SK-N-SH (cell line): ENCODE data around the gene CPNE4. TPM values are rescaled to one million over a fixed set of nuclear protein-coding genes. Genes with fewer than 3 reads are reported as not detected.

Source experiments
- CTCF ChIA-PET: fragments of 300-600, 350-600 bp; formaldehyde crosslinking; extraction: SDS; loops from one replicate; lab custom pipeline; 2021; lab: Yijun Ruan, JAX
- POLR2A ChIA-PET: fragments of 350-600 bp; sonication (Branson Sonifier 250); formaldehyde crosslinking; extraction: SDS; loops from one replicate; lab custom pipeline; 2020; ENCODE audit warnings: antibody characterized with exemption, inconsistent platforms; lab: Yijun Ruan, JAX
- DNase-seq: peaks from one replicate; pipeline ENCODE4 v3.0.0; 2012
- H2AFZ ChIP-seq: fragments of 200-600 bp; sonication (generic); 2 replicates; pipeline ENCODE4 v1.8.1; 2016; ENCODE audit warnings: antibody characterized with exemption, mild to moderate bottlenecking, low read depth
- H3F3A ChIP-seq: fragments of 200-600 bp; sonication (generic); replicated peaks from 2 replicates; pipeline ENCODE3; 2016; ENCODE audit warnings: antibody characterized with exemption, mild to moderate bottlenecking; ENCODE audit not compliant: insufficient read depth
- H3K27ac ChIP-seq, 2 experiments: fragments of 200-500 bp in 1 of 2; fragments of 200-600 bp in 1 of 2; sonication (Bioruptor generic) in 1 of 2; sonication (generic), shearing (Covaris generic) in 1 of 2; 2 replicates each; pipeline versions ENCODE4 v1.5.1 to v1.6.1; 2014 to 2016; ENCODE audit warnings: low read depth in 2 of 2, inconsistent platforms in 1 of 2, low read length in 1 of 2, mild to moderate bottlenecking in 1 of 2, mixed read lengths in 1 of 2
- H3K27me3 ChIP-seq: fragments of 200-600 bp; sonication (generic), shearing (Covaris generic); 2 replicates; pipeline ENCODE4 v1.6.1; 2016; ENCODE audit warnings: mixed run types; ENCODE audit not compliant: insufficient read depth
- H3K36me3 ChIP-seq, 2 experiments: fragments of 200-500 bp in 1 of 2; fragments of 200-600 bp in 1 of 2; sonication (Bioruptor generic) in 1 of 2; sonication (generic) in 1 of 2; replicated peaks in 1 of 2; 2 replicates each; pipeline versions ENCODE3 to v1.5.1; 2014 to 2016; ENCODE audit warnings: low read length in 1 of 2, mild to moderate bottlenecking in 1 of 2; ENCODE audit not compliant: insufficient read depth in 2 of 2, control insufficient read depth in 1 of 2
- H3K4me1 ChIP-seq, 2 experiments: fragments of 200-500 bp in 1 of 2; fragments of 200-600 bp in 1 of 2; sonication (Bioruptor generic) in 1 of 2; sonication (generic), shearing (Covaris generic) in 1 of 2; 2 replicates each; pipeline versions ENCODE4 v1.5.1 to v1.6.1; 2014 to 2016; ENCODE audit warnings: low read depth in 1 of 2, low read length in 1 of 2, mixed run types in 1 of 2; ENCODE audit not compliant: insufficient read depth in 2 of 2, control insufficient read depth in 1 of 2
- H3K4me2 ChIP-seq: fragments of 200-600 bp; sonication (generic), shearing (Covaris generic); 2 replicates; pipeline ENCODE4 v1.6.1; 2017; ENCODE audit warnings: mixed run types
- H3K4me3 ChIP-seq, 2 experiments: fragments of 200-500 bp in 1 of 2; fragments of 200-600 bp in 1 of 2; sonication (Bioruptor generic) in 1 of 2; sonication (generic), shearing (Covaris generic) in 1 of 2; 2 replicates each; pipeline versions ENCODE4 v1.5.1 to v1.8.1; 2014 to 2016; ENCODE audit warnings: low read depth in 2 of 2, inconsistent platforms in 1 of 2, low read length in 1 of 2, mild to moderate bottlenecking in 1 of 2, mixed read lengths in 1 of 2, moderate library complexity in 1 of 2
- H3K79me2 ChIP-seq: fragments of 200-600 bp; sonication (generic); 2 replicates; pipeline ENCODE4 v1.8.1; 2017; ENCODE audit warnings: mild to moderate bottlenecking; ENCODE audit not compliant: insufficient read depth
- H3K9ac ChIP-seq: fragments of 200-600 bp; sonication (generic); 2 replicates; pipeline ENCODE4 v1.6.1; 2017; ENCODE audit warnings: mixed run types
- H3K9me2 ChIP-seq: fragments of 200-600 bp; sonication (generic); 2 replicates; pipeline ENCODE4 v1.6.1; 2017; ENCODE audit warnings: mixed run types
- H3K9me3 ChIP-seq: fragments of 200-600 bp; sonication (generic); 2 replicates; pipeline ENCODE4 v1.6.1; 2017; ENCODE audit warnings: mixed run types, mild to moderate bottlenecking, moderate library complexity
- H4K20me1 ChIP-seq: fragments of 200-600 bp; sonication (generic); 2 replicates; pipeline ENCODE4 v1.6.1; 2017; ENCODE audit warnings: mild to moderate bottlenecking, mixed run types; ENCODE audit not compliant: insufficient read depth
- FOXJ3 ChIP-seq: sonication (generic); formaldehyde crosslinking; IDR thresholded peaks from 2 replicates; pipeline ENCODE4 v1.5.1; 2020; ENCODE audit warnings: mild to moderate bottlenecking, missing genetic modification reagents
- GABPA ChIP-seq: IDR thresholded peaks from 2 replicates; pipeline ENCODE4 v1.4.0; 2012; ENCODE audit warnings: low read depth, mild to moderate bottlenecking
- MXI1 ChIP-seq: IDR thresholded peaks from 2 replicates; pipeline ENCODE4 v1.6.1; 2012; ENCODE audit warnings: mild to moderate bottlenecking, low read depth, low read length, improper control_type of control experiment
- POLR2AphosphoS5 ChIP-seq: IDR thresholded peaks from 2 replicates; pipeline ENCODE4 v1.6.1; 2012; ENCODE audit warnings: low read depth, low read length
- REST ChIP-seq: IDR thresholded peaks from 2 replicates; pipeline ENCODE4 v1.6.1; 2012; ENCODE audit warnings: mild to moderate bottlenecking, low read depth, low read length, moderate library complexity
- RFX5 ChIP-seq: IDR thresholded peaks from 2 replicates; pipeline ENCODE4 v1.6.1; 2012; ENCODE audit warnings: mild to moderate bottlenecking, improper control_type of control experiment, low read length
- RXRA ChIP-seq: IDR thresholded peaks from 2 replicates; pipeline ENCODE4 v1.4.0; 2012; ENCODE audit warnings: low read depth, mild to moderate bottlenecking, borderline replicate concordance
- SIN3A ChIP-seq: IDR thresholded peaks from 2 replicates; pipeline ENCODE4 v1.6.1; 2012; ENCODE audit warnings: low read depth, mild to moderate bottlenecking, low read length, moderate library complexity, borderline replicate concordance
- SMC3 ChIP-seq: IDR thresholded peaks from 2 replicates; pipeline ENCODE4 v1.6.1; 2012; ENCODE audit warnings: low read depth, low read length, improper control_type of control experiment
- USF1 ChIP-seq: IDR thresholded peaks from 2 replicates; pipeline ENCODE4 v1.4.0; 2012; ENCODE audit warnings: low read depth, borderline replicate concordance
- USF2 ChIP-seq: fragments of 150-350 bp; IDR thresholded peaks from 2 replicates; pipeline ENCODE4 v1.6.1; 2017; ENCODE audit warnings: antibody characterized with exemption, low read length, low read depth, borderline replicate concordance
- YY1 ChIP-seq: IDR thresholded peaks from 2 replicates; pipeline ENCODE4 v1.4.0; 2012; ENCODE audit warnings: low read depth, mild to moderate bottlenecking
- WGBS: methylation state at CpG from one replicate; pipeline ENCODE4 v1.1.6; 2017; ENCODE audit warnings: low lambda C conversion rate; 5-methylcytosine and 5-hydroxymethylcytosine counted together
- polyA plus RNA-seq, 3 experiments: library from polyadenylated mRNA; depleted of rRNA; stranded (reverse); fragments of >200 nt; gene quantifications; 2 replicates each; pipeline ENCODE4 v1.2.3, GENCODE V29; 2012
- TF ChIP-seq, protein P1 (sequence below): IDR thresholded peaks from 2 replicates; pipeline ENCODE4 v1.4.0; 2012; ENCODE audit warnings: low read depth
- TF ChIP-seq, protein P2 (sequence below): fragments of 200-600 bp; sonication (generic); IDR thresholded peaks from 2 replicates; pipeline ENCODE4 v1.6.1; 2017; ENCODE audit warnings: antibody characterized with exemption, mild to moderate bottlenecking, moderate library complexity
- TF ChIP-seq, protein P3 (sequence below): IDR thresholded peaks from 2 replicates; pipeline ENCODE4; 2012

The CPNE4 gene
- polyA plus RNA-seq, 1 of the 3 experiments (the other 2 are of a cell fraction), result not detected

DNA sequence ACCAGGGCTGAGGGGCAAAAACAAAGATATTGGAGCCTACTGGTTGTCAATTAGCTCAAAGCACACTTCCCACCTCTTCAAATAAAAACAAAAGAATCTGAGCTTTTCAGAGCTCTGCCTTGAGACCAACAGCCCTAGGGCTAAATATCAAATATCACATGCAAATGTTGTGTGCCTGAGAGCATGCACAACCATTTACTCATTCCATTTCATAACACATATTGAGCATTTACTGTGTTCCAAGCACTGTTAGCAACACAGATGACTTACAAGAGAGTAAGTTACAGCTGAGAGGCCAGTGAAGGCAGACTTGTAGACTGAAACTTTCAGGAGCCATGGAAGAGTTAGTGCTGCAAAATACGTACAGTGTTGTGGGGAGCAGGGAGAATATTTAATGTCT lies 222.4 kb downstream of the CPNE4 start:
- 74% methylated on average over 1 of the region's 1 CpG for WGBS
- Histone ChIP-seq H3K36me3 (no peaks in the 10 kb centered on the region), H3K27me3 (no peaks in the 10 kb centered on the region), H3K4me1 (no peaks in the 10 kb centered on the region; a peak in 1 of 4 replicates), H3F3A (no peaks in the 10 kb centered on the region), H3K9me3 (no peaks in the 10 kb centered on the region), H3K4me2 (no peak overlapping the region), H3K4me3 (no peak overlapping the region), H4K20me1 (no peaks in the 10 kb centered on the region), H3K9me2 (no peaks in the 10 kb centered on the region), H3K27ac (no peak overlapping the region), H2AFZ (no peak overlapping the region), H3K79me2 (no peaks in the 10 kb centered on the region), H3K9ac (no peak overlapping the region)
- POLR2A ChIA-PET, result no interaction called here
- TF ChIP-seq SIN3A (no peak), POLR2AphosphoS5 (no peak), USF2 (no peak), YY1 (no peak), FOXJ3 (no peak), REST (no peak), SMC3 (no peak), RXRA (no peak), MXI1 (no peak), USF1 (no peak), GABPA (no peak), RFX5 (no peak)
- TF ChIP-seq, protein P1, sequence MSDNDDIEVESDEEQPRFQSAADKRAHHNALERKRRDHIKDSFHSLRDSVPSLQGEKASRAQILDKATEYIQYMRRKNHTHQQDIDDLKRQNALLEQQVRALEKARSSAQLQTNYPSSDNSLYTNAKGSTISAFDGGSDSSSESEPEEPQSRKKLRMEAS, result no peak
- TF ChIP-seq, protein P2, sequence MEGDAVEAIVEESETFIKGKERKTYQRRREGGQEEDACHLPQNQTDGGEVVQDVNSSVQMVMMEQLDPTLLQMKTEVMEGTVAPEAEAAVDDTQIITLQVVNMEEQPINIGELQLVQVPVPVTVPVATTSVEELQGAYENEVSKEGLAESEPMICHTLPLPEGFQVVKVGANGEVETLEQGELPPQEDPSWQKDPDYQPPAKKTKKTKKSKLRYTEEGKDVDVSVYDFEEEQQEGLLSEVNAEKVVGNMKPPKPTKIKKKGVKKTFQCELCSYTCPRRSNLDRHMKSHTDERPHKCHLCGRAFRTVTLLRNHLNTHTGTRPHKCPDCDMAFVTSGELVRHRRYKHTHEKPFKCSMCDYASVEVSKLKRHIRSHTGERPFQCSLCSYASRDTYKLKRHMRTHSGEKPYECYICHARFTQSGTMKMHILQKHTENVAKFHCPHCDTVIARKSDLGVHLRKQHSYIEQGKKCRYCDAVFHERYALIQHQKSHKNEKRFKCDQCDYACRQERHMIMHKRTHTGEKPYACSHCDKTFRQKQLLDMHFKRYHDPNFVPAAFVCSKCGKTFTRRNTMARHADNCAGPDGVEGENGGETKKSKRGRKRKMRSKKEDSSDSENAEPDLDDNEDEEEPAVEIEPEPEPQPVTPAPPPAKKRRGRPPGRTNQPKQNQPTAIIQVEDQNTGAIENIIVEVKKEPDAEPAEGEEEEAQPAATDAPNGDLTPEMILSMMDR, result no peak
- TF ChIP-seq, protein P3, sequence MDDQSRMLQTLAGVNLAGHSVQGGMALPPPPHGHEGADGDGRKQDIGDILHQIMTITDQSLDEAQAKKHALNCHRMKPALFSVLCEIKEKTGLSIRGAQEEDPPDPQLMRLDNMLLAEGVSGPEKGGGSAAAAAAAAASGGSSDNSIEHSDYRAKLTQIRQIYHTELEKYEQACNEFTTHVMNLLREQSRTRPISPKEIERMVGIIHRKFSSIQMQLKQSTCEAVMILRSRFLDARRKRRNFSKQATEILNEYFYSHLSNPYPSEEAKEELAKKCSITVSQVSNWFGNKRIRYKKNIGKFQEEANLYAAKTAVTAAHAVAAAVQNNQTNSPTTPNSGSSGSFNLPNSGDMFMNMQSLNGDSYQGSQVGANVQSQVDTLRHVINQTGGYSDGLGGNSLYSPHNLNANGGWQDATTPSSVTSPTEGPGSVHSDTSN, result no peak
- CTCF ChIA-PET, result interaction anchor here (1.5 kb wide), 1 partner anchor 17 kb away, joined by 3 read pairs; no protein-coding TSS in a partner anchor
- DNase-seq, result no peak
